ENCODE data around the gene NPHP1. TPM values are rescaled to one million over a fixed set of nuclear protein-coding genes. Genes with fewer than 3 reads are reported as not detected.

NPHP1 gene
- total RNA-seq, 1 experiment from 2014 or later: 4.7 TPM

GRCh38 chr2:110211938-110212858 lies 7.4 kb upstream of the NPHP1 start, which contains the start of gene MTLN:
Gene MTLN, minus strand, starts transcription at chr2:110212547. Its CDS starts 22 bp downstream, at chr2:110212525.
- Histone ChIP-seq H2AFZ (ENCODE audit: low read depth, low read length, poor library complexity, severe bottlenecking) (peak within 1 kb of the TSS; percentile 95), H3K4me3 (replicated peaks in 1 of 2; ENCODE audit: low read depth in 1 of 2, low read length in 2 of 2) (peak within 1 kb of the TSS; percentile 87 to 96), H3K4me2 (ENCODE audit: low read length) (peak within 1 kb of the TSS; percentile 91), H3K9me2 (ENCODE audit: insufficient read depth) (no peaks in the 10 kb centered on the region), H3K9me3 (ENCODE audit: control insufficient read depth in 1 of 2, insufficient read depth in 1 of 2, low read depth in 1 of 2, low read length in 2 of 2) (no peaks in the 10 kb centered on the region; a peak in 1 of 4 replicates), H3K9ac (ENCODE audit: low read length) (peak within 1 kb of the TSS; percentile 91), H3K36me3 (ENCODE audit: control insufficient read depth in 1 of 2, insufficient read depth in 2 of 2, low read length in 2 of 2) (peaks cover 0 to 2% of the 10 kb centered on the region in 2 experiments; a peak in 1 of 4 replicates), H3K27me3 (ENCODE audit: insufficient read depth, low read length) (no peaks in the 10 kb centered on the region), H3K27ac (ENCODE audit: low read depth, low read length) (peak within 1 kb of the TSS; percentile 83), H3K79me2 (ENCODE audit: insufficient read depth, low read length) (peaks cover 15% of the 10 kb centered on the region), H3K4me1 (ENCODE audit: control insufficient read depth in 1 of 2, insufficient read depth in 2 of 2, low read length in 2 of 2) (peaks cover 7 to 8% of the 10 kb centered on the region in 2 experiments; a peak in 2 of 4 replicates), H4K20me1 (ENCODE audit: insufficient read depth) (no peaks in the 10 kb centered on the region)
- ChIA-PET POLR2A (no interaction called here), CTCF (no interaction called here), RAD21 (ENCODE audit: low non-redundant PET in 1 of 2, low total read pairs in 2 of 2, uncharacterized antibody in 2 of 2, unreplicated experiment in 2 of 2) (no interaction called here)
- intact Hi-C loops (cut with micrococcal nuclease): no loop called here
- TSS peak; percentile 86 for BruUV-seq (replicated peaks)
- DNase-seq (ENCODE audit: low read depth, low spot score) (peak; percentile 58), ATAC-seq (peak; percentile 90)
- TF ChIP-seq YY1 (IDR thresholded peaks at IDR 0.05; ENCODE audit: extremely low read depth, insufficient replicate concordance, low read depth, low read length): peak; percentile 95
- TF ChIP-seq REST (IDR thresholded peaks at IDR 0.05; ENCODE audit: low read depth): no peak
- peak; percentile 66 for TF ChIP-seq POLR2A (IDR thresholded peaks at IDR 0.05; ENCODE audit: borderline replicate concordance, extremely low read depth, insufficient read depth, insufficient read length)
- no peak for TF ChIP-seq FOSL1 (IDR thresholded peaks at IDR 0.05; ENCODE audit: low read depth)
- TF ChIP-seq ZBTB33 (IDR thresholded peaks at IDR 0.05; ENCODE audit: extremely low read depth, insufficient replicate concordance, low read length): peak; percentile 82
- no peak for TF ChIP-seq EZH2phosphoT487 (IDR thresholded peaks at IDR 0.05; ENCODE audit: borderline replicate concordance)
- TF ChIP-seq MAX (IDR thresholded peaks at IDR 0.05): peak; percentile 97
- TF ChIP-seq CTCF (IDR thresholded peaks at IDR 0.05 in 2 of 3, conservative IDR thresholded peaks at IDR 0.05 in 1 of 3; ENCODE audit: borderline replicate concordance in 1 of 3, insufficient read depth in 1 of 3, low read depth in 2 of 3, low read length in 2 of 3): no peak
- no peak for TF ChIP-seq JUND (IDR thresholded peaks at IDR 0.05)
- no peak for TF ChIP-seq ZNF274 (IDR thresholded peaks at IDR 0.05; ENCODE audit: low read depth, low read length)
- TF ChIP-seq SRF (IDR thresholded peaks at IDR 0.05; ENCODE audit: low read depth): no peak
- TF ChIP-seq SP1 (IDR thresholded peaks at IDR 0.05; ENCODE audit: low read depth): peak; percentile 48; the same call in 1 of the 2 replicates
- no peak for TF ChIP-seq EZH2 (IDR thresholded peaks at IDR 0.05)
- TF ChIP-seq ELF1 (IDR thresholded peaks at IDR 0.05; ENCODE audit: borderline replicate concordance, low read depth): peak; percentile 44; the same call in 1 of the 2 replicates
- peak; percentile 94 for TF ChIP-seq TCF7L2 (IDR thresholded peaks at IDR 0.05; ENCODE audit: borderline replicate concordance, extremely low read depth, insufficient read depth, insufficient read length)
- TF ChIP-seq POLR2AphosphoS5 (IDR thresholded peaks at IDR 0.05; ENCODE audit: low read depth, low read length): peak; percentile 92
- TF ChIP-seq SIN3A (IDR thresholded peaks at IDR 0.05; ENCODE audit: low read depth): peak; percentile 92
- TF ChIP-seq ZFX (IDR thresholded peaks at IDR 0.05): no peak
